ENCODE results near the gene ZNF665.

DNA sequence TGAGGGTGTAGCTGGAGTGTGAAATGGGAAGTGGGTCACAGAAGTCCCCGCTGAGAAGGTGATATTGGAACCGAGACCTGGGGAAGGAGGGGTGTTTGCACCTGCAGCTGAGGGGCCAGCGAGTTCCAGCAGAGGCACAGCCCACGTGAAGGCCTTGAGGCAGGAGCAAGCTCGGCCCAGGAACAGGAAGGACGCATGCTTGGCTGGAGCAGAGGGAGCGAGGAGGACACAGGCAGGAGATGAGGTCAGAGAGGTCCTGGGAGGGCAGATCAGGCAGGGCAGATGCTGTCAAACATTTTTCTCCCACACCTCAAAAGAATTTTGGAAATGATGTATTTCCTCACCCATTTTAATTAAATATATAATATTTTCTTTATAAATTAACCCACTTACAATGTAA is 69.8 kb downstream of the ZNF665 start:
- TF ChIP-seq POLR2AphosphoS5 (IDR thresholded peaks at IDR 0.05; ENCODE audit: insufficient read depth, low read depth, low read length) (no peak), POLR2A (IDR thresholded peaks at IDR 0.05; ENCODE audit: low read depth, low read length) (no peak)
- TF ChIP-seq, protein P1, sequence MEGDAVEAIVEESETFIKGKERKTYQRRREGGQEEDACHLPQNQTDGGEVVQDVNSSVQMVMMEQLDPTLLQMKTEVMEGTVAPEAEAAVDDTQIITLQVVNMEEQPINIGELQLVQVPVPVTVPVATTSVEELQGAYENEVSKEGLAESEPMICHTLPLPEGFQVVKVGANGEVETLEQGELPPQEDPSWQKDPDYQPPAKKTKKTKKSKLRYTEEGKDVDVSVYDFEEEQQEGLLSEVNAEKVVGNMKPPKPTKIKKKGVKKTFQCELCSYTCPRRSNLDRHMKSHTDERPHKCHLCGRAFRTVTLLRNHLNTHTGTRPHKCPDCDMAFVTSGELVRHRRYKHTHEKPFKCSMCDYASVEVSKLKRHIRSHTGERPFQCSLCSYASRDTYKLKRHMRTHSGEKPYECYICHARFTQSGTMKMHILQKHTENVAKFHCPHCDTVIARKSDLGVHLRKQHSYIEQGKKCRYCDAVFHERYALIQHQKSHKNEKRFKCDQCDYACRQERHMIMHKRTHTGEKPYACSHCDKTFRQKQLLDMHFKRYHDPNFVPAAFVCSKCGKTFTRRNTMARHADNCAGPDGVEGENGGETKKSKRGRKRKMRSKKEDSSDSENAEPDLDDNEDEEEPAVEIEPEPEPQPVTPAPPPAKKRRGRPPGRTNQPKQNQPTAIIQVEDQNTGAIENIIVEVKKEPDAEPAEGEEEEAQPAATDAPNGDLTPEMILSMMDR (IDR thresholded peaks at IDR 0.05; ENCODE audit: extremely low read depth in 1 of 2, insufficient read depth in 1 of 2, low read depth in 1 of 2, low read length in 2 of 2): no peak

All from endothelial cell of umbilical vein (primary cell).